GM12873 (cell line): ENCODE data around the gene ABR.

Source experiments
- CTCF ChIP-seq: IDR thresholded peaks from 2 replicates; pipeline ENCODE4 v1.5.1; 2012; ENCODE audit warnings: low read depth, mild to moderate bottlenecking, moderate library complexity, low read length, control low read depth; ENCODE audit not compliant: insufficient read depth; ENCODE audit errors: missing control alignments

The ABR gene

GRCh38 chr17:1179818-1180742 is at the start of gene ABR:
Gene ABR, minus strand, starts transcription at chr17:1179981. Its CDS starts 254 bp downstream, at chr17:1179727.
- TF ChIP-seq CTCF, result no peak

- no peak for TF ChIP-seq CTCF
Observed at GRCh38 chr17:1229349-1229899, 49.6 kb upstream of the ABR start.

GRCh38 chr17:1228781-1229348 is 49.1 kb upstream of the ABR start:
- TF ChIP-seq CTCF, result no peak

GRCh38 chr17:1227917-1228780 is 48.4 kb upstream of the ABR start:
- TF ChIP-seq CTCF, result no peak

GRCh38 chr17:1227365-1227764 is 47.6 kb upstream of the ABR start:
- TF ChIP-seq CTCF, result no peak

GRCh38 chr17:1226308-1226707 is 46.5 kb upstream of the ABR start:
- TF ChIP-seq CTCF, result no peak
